Fibroblast of lung (primary cell): Measurements from ENCODE around the gene GCFC2. TPM values are rescaled to one million over a fixed set of nuclear protein-coding genes. Genes with fewer than 3 reads are reported as not detected.

Experiments used
- DNase-seq, 2 donors: peaks; one replicate each; pipeline versions ENCODE4 v3.0.0 to v3.0.0-alpha.2; 2010; ENCODE audit warnings: low read depth in 2 of 2
- H2AFZ ChIP-seq: 2 replicates; pipeline ENCODE4 v1.5.1; 2012; ENCODE audit warnings: low read length, control low read depth, inconsistent platforms
- H3K27ac ChIP-seq: 2 replicates; pipeline ENCODE4 v1.5.1; 2011; ENCODE audit warnings: low read length, control low read depth; ENCODE audit not compliant: insufficient read depth
- H3K27me3 ChIP-seq: 2 replicates; pipeline ENCODE4 v1.5.1; 2011; ENCODE audit warnings: mild to moderate bottlenecking, low read length; ENCODE audit not compliant: control insufficient read depth, insufficient read depth
- H3K36me3 ChIP-seq: 2 replicates; pipeline ENCODE4 v1.5.1; 2011; ENCODE audit warnings: low read length; ENCODE audit not compliant: control insufficient read depth, insufficient read depth
- H3K4me1 ChIP-seq: 2 replicates; pipeline ENCODE4 v1.5.1; 2011; ENCODE audit warnings: low read length; ENCODE audit not compliant: control insufficient read depth, insufficient read depth; ENCODE audit errors: extremely low read depth
- H3K4me2 ChIP-seq: 2 replicates; pipeline ENCODE4 v1.5.1; 2011; ENCODE audit warnings: low read length, control low read depth; ENCODE audit not compliant: insufficient read depth; ENCODE audit errors: extremely low read depth
- H3K4me3 ChIP-seq, 4 experiments: fragments of 200-600 bp in 1 of 4; sonication (generic) in 1 of 4; replicated peaks in 1 of 4; 2 replicates each; pipeline ENCODE4 v1.5.1; 2011 to 2016; ENCODE audit warnings: low read length in 4 of 4, low read depth in 3 of 4, mild to moderate bottlenecking in 3 of 4, control low read depth in 2 of 4, inconsistent platforms in 1 of 4, mixed read lengths in 1 of 4; ENCODE audit not compliant: insufficient read depth in 1 of 4; ENCODE audit errors: control extremely low read depth in 1 of 4
- H3K79me2 ChIP-seq: 2 replicates; pipeline ENCODE4 v1.5.1; 2012; ENCODE audit warnings: mild to moderate bottlenecking, low read length, inconsistent platforms; ENCODE audit not compliant: control insufficient read depth, insufficient read depth
- H3K9ac ChIP-seq: 2 replicates; pipeline ENCODE4 v1.5.1; 2011; ENCODE audit warnings: mild to moderate bottlenecking, low read length, control low read depth; ENCODE audit not compliant: insufficient read depth
- H3K9me3 ChIP-seq: 2 replicates; pipeline ENCODE4 v1.5.1; 2012; ENCODE audit warnings: low read depth, low read length; ENCODE audit not compliant: control insufficient read depth, insufficient read depth
- H4K20me1 ChIP-seq: 2 replicates; pipeline ENCODE4 v1.5.1; 2011; ENCODE audit warnings: low read length; ENCODE audit not compliant: control insufficient read depth, insufficient read depth; ENCODE audit errors: extremely low read depth
- EZH2 ChIP-seq: IDR thresholded peaks from 2 replicates; pipeline ENCODE4 v1.5.1; 2012; ENCODE audit warnings: low read length, control low read depth, mild to moderate bottlenecking; ENCODE audit errors: missing control alignments
- polyA plus RNA-seq, 2 donors: library from polyadenylated mRNA; depleted of rRNA in 1 of 2; stranded (reverse) in 1 of 2; unstranded in 1 of 2; fragments of >200 nt; gene quantifications; 2 replicates each; pipeline ENCODE4 v1.2.1, GENCODE V29; 2011 to 2012; ENCODE audit warnings: missing spikeins in 1 of 2
- total RNA-seq: library from RNA; depleted of rRNA; stranded (reverse); fragments of >200 nt; gene quantifications from 2 replicates; pipeline ENCODE4 v1.2.1, GENCODE V29; 2014
- TF ChIP-seq, protein P1 (sequence below), 2 donors: IDR thresholded peaks in 1 of 2; conservative IDR thresholded peaks in 1 of 2; 1 replicate in 1 of 2; 2 replicates in 1 of 2; pipeline ENCODE4 v1.5.1; 2011 to 2012; ENCODE audit warnings: low read length in 2 of 2, control low read depth in 1 of 2, inconsistent platforms in 1 of 2, low read depth in 1 of 2, mild to moderate bottlenecking in 1 of 2

The GCFC2 gene
- total and polyA plus RNA-seq, 2 donors (not counting 1 experiment from before 2014, with no cell fraction given) = 6.8 to 11.6 TPM

GRCh38 chr2:75654012-75654411, 56.7 kb downstream of the GCFC2 start:
- Histone ChIP-seq H4K20me1 (no peaks in the 10 kb centered on the region), H3K36me3 (peaks cover 2% of the 10 kb centered on the region), H3K79me2 (no peaks in the 10 kb centered on the region), H3K4me2 (no peak overlapping the region), H2AFZ (no peak overlapping the region), H3K9me3 (no peaks in the 10 kb centered on the region), H3K4me1 (no peaks in the 10 kb centered on the region), H3K9ac (no peak overlapping the region), H3K27ac (no peak overlapping the region), H3K27me3 (no peaks in the 10 kb centered on the region), H3K4me3 (no peak overlapping the region)
- no peak for TF ChIP-seq EZH2
- TF ChIP-seq, protein P1, sequence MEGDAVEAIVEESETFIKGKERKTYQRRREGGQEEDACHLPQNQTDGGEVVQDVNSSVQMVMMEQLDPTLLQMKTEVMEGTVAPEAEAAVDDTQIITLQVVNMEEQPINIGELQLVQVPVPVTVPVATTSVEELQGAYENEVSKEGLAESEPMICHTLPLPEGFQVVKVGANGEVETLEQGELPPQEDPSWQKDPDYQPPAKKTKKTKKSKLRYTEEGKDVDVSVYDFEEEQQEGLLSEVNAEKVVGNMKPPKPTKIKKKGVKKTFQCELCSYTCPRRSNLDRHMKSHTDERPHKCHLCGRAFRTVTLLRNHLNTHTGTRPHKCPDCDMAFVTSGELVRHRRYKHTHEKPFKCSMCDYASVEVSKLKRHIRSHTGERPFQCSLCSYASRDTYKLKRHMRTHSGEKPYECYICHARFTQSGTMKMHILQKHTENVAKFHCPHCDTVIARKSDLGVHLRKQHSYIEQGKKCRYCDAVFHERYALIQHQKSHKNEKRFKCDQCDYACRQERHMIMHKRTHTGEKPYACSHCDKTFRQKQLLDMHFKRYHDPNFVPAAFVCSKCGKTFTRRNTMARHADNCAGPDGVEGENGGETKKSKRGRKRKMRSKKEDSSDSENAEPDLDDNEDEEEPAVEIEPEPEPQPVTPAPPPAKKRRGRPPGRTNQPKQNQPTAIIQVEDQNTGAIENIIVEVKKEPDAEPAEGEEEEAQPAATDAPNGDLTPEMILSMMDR (conservative IDR thresholded peaks at IDR 0.05 in 1 of 2, IDR thresholded peaks at IDR 0.05 in 1 of 2; ENCODE audit: low read depth in 1 of 2, low read length in 2 of 2) = no peak
- DNase-seq = no peak

DNA sequence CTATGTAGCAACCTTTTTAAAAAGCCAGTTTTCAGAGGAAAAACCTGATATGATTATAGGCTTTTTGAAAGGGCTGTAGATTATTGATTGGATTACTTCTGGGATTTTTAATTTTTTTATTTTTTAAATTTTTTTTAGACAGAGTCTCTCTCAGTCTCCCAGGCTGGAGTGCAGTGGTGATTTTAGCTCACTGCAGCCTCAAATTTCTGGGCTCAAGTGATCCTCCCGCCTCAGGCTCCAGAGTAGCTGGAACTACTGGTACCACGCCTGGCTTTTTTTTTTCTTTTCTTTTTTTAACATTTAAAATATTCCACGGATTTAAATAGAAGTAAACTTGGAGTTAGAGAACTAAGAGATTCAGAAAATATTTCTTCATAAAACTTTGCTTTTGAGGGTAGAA, 62.9 kb downstream of the GCFC2 start:
- no peak overlapping the region for H3K27ac ChIP-seq

GRCh38 chr2:75646583-75647425, 63.9 kb downstream of the GCFC2 start, which contains the start of gene MRPL19:
MRPL19 (plus strand) TSS chr2:75646783; CDS start chr2:75646808, 25 bp downstream.
- Histone ChIP-seq H3K9ac (peak within 1 kb of the TSS; percentile 66), H3K79me2 (peaks cover 8% of the 10 kb centered on the region), H2AFZ (peak within 1 kb of the TSS; percentile 96), H3K27me3 (no peaks in the 10 kb centered on the region), H3K9me3 (no peaks in the 10 kb centered on the region), H3K4me2 (peak within 1 kb of the TSS; percentile 94), H3K27ac (peak within 1 kb of the TSS; percentile 61), H3K36me3 (no peaks in the 10 kb centered on the region), H3K4me3 (peak within 1 kb of the TSS; percentile 95 to 99 (median 97)), H4K20me1 (no peaks in the 10 kb centered on the region), H3K4me1 (no peaks in the 10 kb centered on the region)
- DNase-seq = peak; percentile 95
- no peak for TF ChIP-seq EZH2
- TF ChIP-seq, protein P1 (conservative IDR thresholded peaks at IDR 0.05 in 1 of 2, IDR thresholded peaks at IDR 0.05 in 1 of 2; ENCODE audit: low read depth in 1 of 2, low read length in 2 of 2) = no peak

More for the DNA sequence above, 62.9 kb downstream of the GCFC2 start:
- no peak overlapping the region for H3K9ac ChIP-seq
- peak overlapping the region in 3 of 4 experiments; percentile 95 to 99 (median 97) for H3K4me3 ChIP-seq
- peak overlapping the region; percentile 94 for H3K4me2 ChIP-seq
- TF ChIP-seq, protein P1 (conservative IDR thresholded peaks at IDR 0.05 in 1 of 2, IDR thresholded peaks at IDR 0.05 in 1 of 2; ENCODE audit: low read depth in 1 of 2, low read length in 2 of 2) = no peak
- no peak for TF ChIP-seq EZH2
- no peak for DNase-seq
- no peaks in the 10 kb centered on the region for H3K27me3 ChIP-seq
- no peaks in the 10 kb centered on the region for H3K4me1 ChIP-seq
- no peaks in the 10 kb centered on the region for H4K20me1 ChIP-seq
- no peaks in the 10 kb centered on the region for H3K36me3 ChIP-seq
- H3K79me2 ChIP-seq = peaks cover 8% of the 10 kb centered on the region
- H2AFZ ChIP-seq = no peak overlapping the region
- H3K9me3 ChIP-seq = no peaks in the 10 kb centered on the region
